ENCODE measurements around the gene LSM6. TPM values are rescaled to one million over a fixed set of nuclear protein-coding genes. Genes with fewer than 3 reads are reported as not detected.

LSM6 gene
- total and polyA plus RNA-seq, 11 donors, result 9.9 to 28.3 (median 12.1) TPM

DNA sequence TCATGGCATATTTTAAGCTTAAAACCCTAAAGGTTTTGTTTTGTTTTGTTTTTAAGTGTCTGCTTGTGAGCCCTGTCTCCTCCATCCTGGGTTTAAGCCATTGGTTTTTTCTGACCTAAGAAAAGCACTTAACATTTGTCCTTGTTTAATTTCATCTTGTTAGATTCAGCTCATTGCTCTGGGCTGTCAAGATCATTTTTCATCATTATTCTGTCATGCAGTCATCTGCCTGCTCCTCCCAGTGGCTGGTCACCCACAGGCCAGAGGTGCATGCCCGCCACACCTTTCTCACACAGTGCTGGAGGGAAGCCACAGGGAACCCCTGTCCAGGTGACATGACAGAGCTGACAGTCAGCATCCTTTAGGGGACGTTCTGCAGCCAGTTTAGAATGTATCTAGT, 27.1 kb downstream of the LSM6 start:
- TF ChIP-seq, protein P1, sequence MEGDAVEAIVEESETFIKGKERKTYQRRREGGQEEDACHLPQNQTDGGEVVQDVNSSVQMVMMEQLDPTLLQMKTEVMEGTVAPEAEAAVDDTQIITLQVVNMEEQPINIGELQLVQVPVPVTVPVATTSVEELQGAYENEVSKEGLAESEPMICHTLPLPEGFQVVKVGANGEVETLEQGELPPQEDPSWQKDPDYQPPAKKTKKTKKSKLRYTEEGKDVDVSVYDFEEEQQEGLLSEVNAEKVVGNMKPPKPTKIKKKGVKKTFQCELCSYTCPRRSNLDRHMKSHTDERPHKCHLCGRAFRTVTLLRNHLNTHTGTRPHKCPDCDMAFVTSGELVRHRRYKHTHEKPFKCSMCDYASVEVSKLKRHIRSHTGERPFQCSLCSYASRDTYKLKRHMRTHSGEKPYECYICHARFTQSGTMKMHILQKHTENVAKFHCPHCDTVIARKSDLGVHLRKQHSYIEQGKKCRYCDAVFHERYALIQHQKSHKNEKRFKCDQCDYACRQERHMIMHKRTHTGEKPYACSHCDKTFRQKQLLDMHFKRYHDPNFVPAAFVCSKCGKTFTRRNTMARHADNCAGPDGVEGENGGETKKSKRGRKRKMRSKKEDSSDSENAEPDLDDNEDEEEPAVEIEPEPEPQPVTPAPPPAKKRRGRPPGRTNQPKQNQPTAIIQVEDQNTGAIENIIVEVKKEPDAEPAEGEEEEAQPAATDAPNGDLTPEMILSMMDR (IDR thresholded peaks at IDR 0.05), result no peak
- TF ChIP-seq POLR2A (IDR thresholded peaks at IDR 0.05), result no peak
- H3K36me3 ChIP-seq, result no peaks in the 10 kb centered on the region
- H3K4me3 ChIP-seq, result no peak overlapping the region
- peaks cover 0 to 5% (median 0%) of the 10 kb centered on the region in 12 donors for H3K9me3 ChIP-seq
- no peak for DNase-seq
- H3K27ac ChIP-seq, result no peak overlapping the region
- intact Hi-C loops (cut with DNase I), result no loop called here
- H3K27me3 ChIP-seq, result no peaks in the 10 kb centered on the region
- no peak for ATAC-seq
- WGBS, 4 donors, result 78 to 90% (median 79%) methylated on average over 2 of the region's 2 CpGs
- H3K4me1 ChIP-seq, result no peaks in the 10 kb centered on the region

DNA sequence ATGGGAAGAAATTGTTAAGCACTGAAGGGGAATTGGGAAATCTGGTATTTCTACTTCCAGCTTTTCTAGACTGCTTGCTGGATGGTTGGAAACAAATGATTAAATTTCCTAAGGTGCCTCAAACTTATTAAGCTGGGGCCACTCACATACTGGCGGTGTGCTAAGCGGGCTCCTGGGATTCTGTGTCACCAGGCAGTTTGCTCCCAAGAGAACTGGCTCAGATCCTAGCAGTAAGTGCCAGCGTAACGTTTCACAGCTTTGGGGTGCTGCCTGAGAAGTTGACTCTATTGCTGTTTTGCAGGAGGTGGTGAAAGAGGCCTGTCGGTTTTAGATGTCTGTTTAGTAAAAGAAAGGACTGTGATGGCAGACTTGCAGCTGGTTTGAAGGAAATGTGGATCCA, 31.9 kb downstream of the LSM6 start:
- Histone ChIP-seq H3K36me3 (no peaks in the 10 kb centered on the region), H3K4me3 (no peak overlapping the region), H3K27me3 (peaks cover 0 to 3% (median 0%) of the 10 kb centered on the region in 9 donors), H3K4me1 (peaks cover 0 to 3% (median 0%) of the 10 kb centered on the region in 12 donors), H3K9me3 (peaks cover 0 to 3% (median 0%) of the 10 kb centered on the region in 12 donors), H3K27ac (no peak overlapping the region)
- TF ChIP-seq, protein P1 (IDR thresholded peaks at IDR 0.05), result no peak
- no peak for TF ChIP-seq POLR2A (IDR thresholded peaks at IDR 0.05)
- intact Hi-C loops (cut with DNase I), result no loop called here
- 50 to 72% (median 62%) methylated on average over 5 of the region's 5 CpGs for WGBS, 4 donors
- no peak for DNase-seq
- ATAC-seq, result no peak

DNA sequence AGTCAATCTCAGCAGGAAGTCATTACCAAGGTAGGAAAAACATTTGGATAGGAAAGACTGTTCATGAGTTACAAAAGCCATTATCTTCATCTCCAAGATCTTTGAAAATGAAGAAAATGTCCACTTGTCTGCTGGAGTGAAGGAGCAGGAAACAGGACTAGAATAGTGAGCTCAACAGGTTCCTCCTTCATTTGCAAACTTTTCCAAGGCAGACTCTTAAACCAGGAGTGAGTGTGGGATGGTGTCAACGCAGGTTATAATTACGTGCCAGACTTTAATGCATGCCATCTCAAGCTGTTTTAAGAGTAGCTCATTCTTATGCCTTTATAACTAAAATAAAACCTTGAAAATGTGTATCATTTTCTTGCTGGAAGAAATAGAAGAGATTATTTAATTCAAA, 35.4 kb downstream of the LSM6 start:
- intact Hi-C loops (cut with DNase I), result no loop called here
- peaks cover 0 to 3% (median 0%) of the 10 kb centered on the region in 9 donors for H3K27me3 ChIP-seq
- no peak overlapping the region for H3K27ac ChIP-seq
- TF ChIP-seq, protein P1 (IDR thresholded peaks at IDR 0.05), result no peak
- no peak for TF ChIP-seq POLR2A (IDR thresholded peaks at IDR 0.05)
- no peak for DNase-seq
- no peaks in the 10 kb centered on the region for H3K36me3 ChIP-seq
- H3K9me3 ChIP-seq, result no peaks in the 10 kb centered on the region
- 64 to 75% (median 66%) methylated on average over 2 of the region's 2 CpGs for WGBS, 4 donors
- no peak overlapping the region for H3K4me3 ChIP-seq
- ATAC-seq, result no peak
- peaks cover 0 to 3% (median 0%) of the 10 kb centered on the region in 12 donors for H3K4me1 ChIP-seq

DNA sequence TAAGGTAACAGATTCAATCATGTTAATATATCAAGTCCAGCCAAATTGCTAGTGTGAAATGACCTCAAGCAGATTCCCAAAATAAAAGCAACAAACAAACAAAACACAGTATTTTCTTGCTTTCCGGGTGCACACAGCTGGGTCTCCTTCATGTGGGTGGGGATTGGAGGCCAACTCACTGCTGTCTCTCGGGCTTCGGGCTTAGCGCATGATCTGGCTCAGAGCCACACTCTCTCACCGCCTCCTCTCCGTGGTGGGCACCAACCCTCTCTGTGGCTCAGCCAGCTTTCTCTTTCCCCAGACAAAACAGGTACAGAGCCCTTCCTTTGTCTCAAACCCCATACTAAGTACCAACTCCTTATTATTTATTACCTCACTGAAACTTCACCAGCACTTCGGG, 35.9 kb downstream of the LSM6 start:
- H3K27me3 ChIP-seq, result peaks cover 0 to 3% (median 0%) of the 10 kb centered on the region in 9 donors
- intact Hi-C loops (cut with DNase I), result no loop called here
- 60 to 73% (median 68%) methylated on average over 7 of the region's 7 CpGs for WGBS, 4 donors
- no peak for ATAC-seq
- DNase-seq, result no peak
- no peak overlapping the region for H3K4me3 ChIP-seq
- no peaks in the 10 kb centered on the region for H3K36me3 ChIP-seq
- H3K4me1 ChIP-seq, result peaks cover 0 to 3% (median 0%) of the 10 kb centered on the region in 12 donors
- no peaks in the 10 kb centered on the region for H3K9me3 ChIP-seq
- H3K27ac ChIP-seq, result no peak overlapping the region
- TF ChIP-seq, protein P1 (IDR thresholded peaks at IDR 0.05), result no peak
- no peak for TF ChIP-seq POLR2A (IDR thresholded peaks at IDR 0.05)

Measured in heart left ventricle (tissue), 16 donors.